Measurements from ENCODE around the gene DNAJC13. TPM values are rescaled to one million over a fixed set of nuclear protein-coding genes. Genes with fewer than 3 reads are reported as not detected.

The DNAJC13 gene
- total RNA-seq, 6 experiments from 2014 or later, result 55.9 to 66.4 (median 60.1) TPM

GRCh38 chr3:132503559-132503958, 86.3 kb downstream of the DNAJC13 start:
- no peak for TF ChIP-seq CTCF (IDR thresholded peaks at IDR 0.05)

DNA sequence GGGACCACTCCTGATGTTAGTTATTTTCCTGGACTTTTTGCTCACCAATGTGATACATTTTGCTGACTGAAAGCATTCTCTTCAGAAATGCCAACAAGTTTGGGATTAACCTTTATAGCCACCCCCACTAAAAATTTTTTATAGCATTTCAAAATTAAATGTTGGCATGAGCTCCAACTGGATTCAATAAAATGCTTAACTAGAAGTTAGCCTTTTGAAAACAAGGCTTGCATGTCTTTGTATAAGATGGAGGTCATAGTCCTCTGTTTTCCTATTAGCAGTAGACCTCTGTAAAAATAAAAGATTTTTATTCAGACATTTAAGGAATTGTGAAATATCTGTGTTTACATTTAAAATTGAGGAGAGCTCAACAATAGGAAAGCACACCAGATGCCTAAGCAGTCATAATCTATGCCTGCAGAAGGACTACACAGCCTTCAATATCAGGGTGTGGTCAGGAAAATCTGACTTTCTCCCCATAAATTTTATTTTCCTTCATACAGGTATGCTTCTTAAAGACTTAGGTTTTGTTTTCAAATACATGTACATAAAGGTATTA, 87.2 kb downstream of the DNAJC13 start:
- H3K4me3 Mint-ChIP-seq, result no peak overlapping the region
- no peak overlapping the region for H3K27ac Mint-ChIP-seq
- no peak for TF ChIP-seq CTCF (IDR thresholded peaks at IDR 0.05)
- no peaks in the 10 kb centered on the region for H3K9me3 Mint-ChIP-seq
- H3K27me3 Mint-ChIP-seq (ENCODE audit: insufficient read depth), result no peaks in the 10 kb centered on the region
- H3K36me3 Mint-ChIP-seq (ENCODE audit: low read depth), result peaks cover 58% of the 10 kb centered on the region
- peaks cover 43% of the 10 kb centered on the region for H3K4me1 Mint-ChIP-seq (ENCODE audit: low read depth)
- no peak for DNase-seq

More at GRCh38 chr3:132503559-132503958, 86.3 kb downstream of the DNAJC13 start:
- Mint-ChIP-seq H3K4me3 (no peak overlapping the region), H3K4me1 (ENCODE audit: low read depth) (peaks cover 34% of the 10 kb centered on the region), H3K36me3 (ENCODE audit: low read depth) (peaks cover 49% of the 10 kb centered on the region), H3K9me3 (no peaks in the 10 kb centered on the region), H3K27ac (no peak overlapping the region; the same call in 1 of the 2 replicates), H3K27me3 (ENCODE audit: insufficient read depth) (no peaks in the 10 kb centered on the region)
- DNase-seq, result no peak

DNA sequence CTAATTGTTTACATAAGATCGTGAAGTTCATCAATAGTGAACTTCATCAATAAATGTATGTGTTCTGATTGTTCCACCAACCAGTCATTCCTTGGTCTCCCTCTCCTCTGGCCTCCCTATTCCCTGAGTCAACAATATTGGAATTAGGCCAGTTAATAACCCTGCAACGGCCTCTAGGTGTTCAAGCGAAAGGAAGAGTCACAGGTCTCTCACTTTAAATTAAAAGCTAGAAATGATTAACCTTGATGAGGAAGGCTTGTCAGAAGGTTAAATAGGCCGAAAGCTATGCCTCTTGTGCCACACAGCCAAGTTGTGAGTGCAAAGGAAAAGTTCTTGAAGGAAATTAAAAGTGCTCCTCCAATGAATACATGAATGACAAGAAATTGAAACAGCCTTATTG, 90.4 kb downstream of the DNAJC13 start:
- H3K4me3 Mint-ChIP-seq, result no peak overlapping the region

DNA sequence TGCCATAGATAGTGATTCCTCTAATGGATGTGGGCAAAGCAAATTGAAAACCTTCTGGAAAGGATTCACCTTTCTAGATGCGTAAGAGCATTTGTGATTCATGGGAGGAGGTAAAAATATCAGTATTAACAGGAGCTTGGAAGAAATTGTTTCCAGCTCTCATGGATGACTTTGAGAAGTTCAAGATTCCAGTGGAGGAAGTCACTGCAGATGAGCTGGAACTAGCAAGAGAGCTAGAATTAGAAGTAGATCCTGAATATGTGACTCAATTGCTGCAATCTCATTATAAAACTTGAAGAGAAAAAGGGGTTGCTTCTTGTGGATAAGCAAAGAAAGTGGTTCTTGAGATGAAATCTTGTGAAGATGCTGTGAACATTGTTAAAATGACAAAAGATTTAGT, 91.8 kb downstream of the DNAJC13 start:
- peak; percentile 56 for DNase-seq
- Mint-ChIP-seq H3K27me3 (ENCODE audit: insufficient read depth) (no peaks in the 10 kb centered on the region), H3K27ac (peak overlapping the region; percentile 59), H3K4me3 (no peak overlapping the region), H3K36me3 (ENCODE audit: low read depth) (peaks cover 56% of the 10 kb centered on the region), H3K9me3 (no peaks in the 10 kb centered on the region), H3K4me1 (ENCODE audit: low read depth) (peaks cover 36% of the 10 kb centered on the region)
- no peak for TF ChIP-seq CTCF (IDR thresholded peaks at IDR 0.05)

More for the DNA sequence above, 90.4 kb downstream of the DNAJC13 start:
- Mint-ChIP-seq H3K9me3 (no peaks in the 10 kb centered on the region), H3K36me3 (ENCODE audit: low read depth) (peaks cover 56% of the 10 kb centered on the region), H3K27me3 (ENCODE audit: insufficient read depth) (no peaks in the 10 kb centered on the region), H3K27ac (peak overlapping the region; percentile 50; the same call in 1 of the 2 replicates), H3K4me1 (ENCODE audit: low read depth) (peaks cover 40% of the 10 kb centered on the region)
- no peak for TF ChIP-seq CTCF (IDR thresholded peaks at IDR 0.05)
- DNase-seq, result no peak

GRCh38 chr3:132509506-132509905, 92.2 kb downstream of the DNAJC13 start:
- Mint-ChIP-seq H3K27ac (peak overlapping the region; percentile 59), H3K36me3 (ENCODE audit: low read depth) (peaks cover 58% of the 10 kb centered on the region)

More at GRCh38 chr3:132509506-132509905, 92.2 kb downstream of the DNAJC13 start:
- no peaks in the 10 kb centered on the region for H3K27me3 Mint-ChIP-seq (ENCODE audit: insufficient read depth)
- H3K9me3 Mint-ChIP-seq, result no peaks in the 10 kb centered on the region
- H3K4me1 Mint-ChIP-seq (ENCODE audit: low read depth), result peaks cover 36% of the 10 kb centered on the region
- no peak for TF ChIP-seq CTCF (IDR thresholded peaks at IDR 0.05)
- H3K4me3 Mint-ChIP-seq, result no peak overlapping the region
- DNase-seq, result no peak

Data from HFFc6 (cell line).